ENCODE measurements around the gene THAP7.
"Not testable (repeated sequence)": the region's sequence is repeated elsewhere in the genome, so short reads cannot be mapped to it uniquely, and the experiment has no call there.

Gene THAP7

DNA sequence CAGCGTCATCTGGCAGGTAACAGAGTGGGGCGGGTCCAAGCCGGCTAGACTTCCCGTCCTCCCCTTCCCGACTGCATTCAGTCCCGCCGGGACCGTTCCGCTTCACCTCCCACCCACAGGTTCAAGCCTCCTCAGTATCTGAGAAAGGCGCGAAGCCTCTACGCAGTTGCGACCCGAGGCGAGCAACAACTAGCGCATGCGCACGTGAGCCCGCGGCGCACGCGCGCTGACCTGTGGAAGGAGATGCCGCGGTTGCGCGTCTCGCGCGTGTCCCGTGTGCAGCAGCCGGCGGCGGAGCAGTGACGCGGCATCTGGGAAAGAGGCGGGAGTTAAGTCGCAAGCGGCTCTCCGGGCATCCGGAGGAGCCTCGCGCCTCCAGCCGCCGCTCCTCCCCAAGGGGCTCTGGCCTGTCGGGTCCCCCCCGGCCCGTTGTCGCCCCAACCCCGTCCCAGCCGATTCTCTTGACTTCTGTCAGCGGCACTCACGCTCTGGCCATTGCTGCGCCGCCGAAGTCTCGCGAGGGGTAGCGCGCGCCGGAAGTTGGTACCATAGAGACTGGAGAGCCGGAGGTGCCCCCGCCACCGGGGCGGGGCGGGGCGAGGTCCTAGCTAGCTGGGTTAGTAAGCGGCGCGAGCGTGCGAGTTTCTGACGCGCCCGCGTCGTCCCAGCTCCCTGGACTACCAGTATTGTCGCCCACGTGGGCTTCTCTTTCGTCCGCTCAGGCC, at the start of gene THAP7:
Gene THAP7, minus strand, starts transcription at position 518 of the 725 bp plus-strand sequence. Its CDS starts 207 bp downstream, at position 311.
- peak; percentile 71 for DNase-seq

GRCh38 chr22:21051145-21051830, 49.4 kb upstream of the THAP7 start:
- no peak for DNase-seq

- DNase-seq: not testable (repeated sequence)
These were observed 47.0 kb upstream of the THAP7 start for GRCh38 chr22:21048965-21049364.

- DNase-seq: not testable (repeated sequence)
These were observed 46.5 kb upstream of the THAP7 start for GRCh38 chr22:21048448-21048847.

DNA sequence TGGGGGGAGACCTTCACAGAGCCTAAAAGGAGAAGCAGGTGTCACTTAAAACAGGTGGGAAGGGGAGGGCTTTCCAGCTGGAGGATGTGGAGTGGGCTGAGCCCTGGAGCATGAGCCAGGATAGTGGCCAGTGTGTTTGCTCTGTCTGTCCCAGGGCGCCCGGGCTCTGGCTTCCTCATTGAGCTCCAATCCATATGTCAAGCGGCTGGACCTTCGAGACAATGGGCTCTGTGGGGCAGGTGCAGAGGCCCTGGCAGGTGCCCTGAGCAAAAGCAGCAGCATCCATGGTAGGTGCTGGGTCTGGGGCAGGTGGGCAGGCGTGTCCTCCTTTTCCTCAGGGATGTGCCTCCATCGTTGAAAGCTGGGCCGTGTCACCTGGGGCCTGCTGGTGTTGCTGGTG, 45.8 kb upstream of the THAP7 start:
- DNase-seq: no peak

DNA sequence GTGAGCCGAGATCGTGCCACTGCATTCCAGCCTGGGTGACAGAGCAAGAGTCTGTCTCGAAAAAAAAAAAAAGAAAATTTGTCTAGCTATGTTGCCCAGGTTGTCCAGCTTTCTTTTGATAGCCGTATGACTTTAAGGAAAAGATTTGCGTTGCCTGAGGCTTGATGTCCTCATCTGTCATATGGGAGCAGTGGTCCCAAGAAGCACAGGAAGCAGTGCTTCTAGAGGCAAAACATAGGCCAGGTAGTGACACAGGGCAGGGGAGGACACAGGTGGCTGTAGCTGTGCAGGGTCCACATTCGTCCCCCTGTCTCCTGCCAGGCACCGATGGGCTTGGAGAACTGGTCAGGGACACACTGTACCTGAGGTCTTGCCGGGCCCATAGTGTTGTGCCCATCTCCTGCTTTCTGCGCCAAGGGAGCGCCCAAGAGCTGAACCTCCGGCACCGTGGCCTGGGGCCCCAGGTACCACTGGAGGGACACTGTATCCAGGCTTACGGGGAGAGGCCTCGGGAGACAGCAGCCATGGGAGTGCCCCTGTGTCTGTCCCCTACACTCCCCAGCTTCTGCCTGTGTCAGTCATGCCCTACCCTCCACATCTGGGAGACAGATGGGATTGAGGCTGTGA, 45.2 kb upstream of the THAP7 start:
- DNase-seq: no peak

DNA sequence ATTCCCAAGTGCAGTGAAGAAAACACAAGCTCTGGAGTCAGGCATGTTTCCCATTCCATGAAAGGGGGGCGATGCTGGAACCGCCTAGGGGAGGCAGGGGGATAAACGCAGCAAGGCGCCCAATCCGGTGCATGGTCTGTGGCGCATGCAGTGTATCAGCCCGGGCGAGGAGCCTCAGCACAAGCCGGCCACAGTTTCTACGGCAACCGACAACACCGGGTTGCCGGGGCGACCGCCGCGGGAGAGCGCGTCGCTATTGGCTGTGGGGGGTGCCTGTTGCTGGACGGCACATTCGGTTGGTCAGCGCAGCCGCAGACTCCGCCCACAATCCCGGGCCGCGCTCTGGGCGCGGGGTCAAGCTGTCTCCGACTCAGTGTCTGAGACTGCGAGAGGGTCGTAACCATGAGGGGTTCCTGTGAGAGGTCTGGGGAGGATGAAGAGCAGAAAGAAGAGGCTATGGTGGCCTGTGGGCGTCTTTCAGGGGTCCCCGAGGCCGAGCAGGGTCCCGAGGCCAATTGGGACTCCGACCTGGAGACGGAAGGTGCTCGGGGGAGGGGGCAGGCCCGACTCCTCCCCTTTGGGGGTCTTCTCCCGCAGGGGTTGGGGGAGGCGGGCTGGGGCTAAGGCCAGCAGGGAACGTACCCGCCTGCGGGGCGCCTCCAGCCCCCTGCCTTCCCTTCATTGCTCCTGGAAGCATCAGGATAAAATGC, 43.8 kb upstream of the THAP7 start, which contains the start of gene LRRC74B:
Gene LRRC74B, plus strand, starts transcription at position 362 of the 710 bp plus-strand sequence. Its CDS starts 41 bp downstream, at position 403.
- peak; percentile 80 for DNase-seq

DNA sequence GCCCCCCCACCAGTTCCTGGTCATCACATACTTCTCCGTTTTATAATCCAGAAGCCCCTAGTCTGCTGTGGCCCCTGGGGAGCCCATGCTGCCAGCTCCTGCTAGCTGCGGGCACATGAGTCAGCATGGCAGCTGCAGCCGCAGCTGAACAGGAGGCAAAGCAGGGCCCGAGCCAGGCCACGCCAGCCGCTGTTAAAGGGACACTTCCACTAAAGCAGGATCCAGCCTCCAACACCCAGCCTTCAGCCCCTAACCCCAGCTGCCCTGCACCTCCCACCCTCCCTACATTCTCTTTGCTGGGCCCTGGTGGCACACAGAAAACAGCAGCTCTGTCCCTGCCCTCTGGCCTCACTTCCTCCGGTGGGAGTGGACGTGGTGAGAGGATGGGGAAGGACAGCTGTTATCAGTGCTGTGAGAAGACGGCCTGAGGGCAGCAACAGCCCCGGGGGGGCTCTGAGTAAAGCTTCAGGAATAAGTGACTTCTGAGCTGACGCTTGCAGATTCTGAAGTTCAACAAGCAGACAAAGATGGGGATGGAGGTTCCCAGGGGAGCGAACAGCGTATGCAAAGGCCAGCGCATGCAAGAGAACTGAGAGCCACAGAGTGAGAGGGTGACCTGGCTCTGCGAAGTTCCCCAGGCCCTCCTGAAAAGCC, 43.1 kb upstream of the THAP7 start:
- no peak for DNase-seq

DNA sequence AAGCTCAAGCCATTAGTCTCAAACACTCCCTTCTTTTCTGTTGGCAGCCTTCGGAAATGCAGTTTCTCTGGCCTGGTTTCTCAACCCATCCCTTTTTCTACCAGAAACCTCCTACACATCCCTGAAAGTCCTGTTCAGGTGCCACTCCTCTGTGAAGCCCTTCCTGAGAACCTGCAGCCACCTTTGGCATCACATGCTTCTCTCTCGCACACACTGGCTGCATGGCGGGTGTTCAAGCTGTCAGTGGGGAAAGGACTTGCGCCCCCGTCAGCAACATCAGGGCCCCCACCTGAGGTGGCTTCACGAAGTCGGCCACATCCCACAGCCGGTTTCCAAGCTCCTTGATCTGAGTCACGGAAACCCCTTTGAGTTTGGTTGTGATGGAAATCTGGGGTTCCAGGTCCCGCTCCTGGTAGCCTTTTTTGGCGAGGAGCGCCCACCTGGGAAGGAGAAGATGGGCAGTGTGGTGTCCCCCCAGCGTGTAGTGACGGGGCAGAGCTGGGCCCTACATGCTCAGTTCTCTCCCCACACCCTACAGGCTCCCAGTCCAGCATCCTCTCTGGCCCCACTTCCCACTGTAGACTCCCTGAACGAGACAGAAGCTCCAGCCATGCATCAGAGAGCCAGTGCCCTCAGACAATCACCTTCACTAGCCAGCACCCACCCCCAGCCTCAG, 42.1 kb upstream of the THAP7 start:
- DNase-seq: no peak

GRCh38 chr22:21042978-21043859, 41.3 kb upstream of the THAP7 start:
- no peak for DNase-seq

GRCh38 chr22:21041937-21042336, 40.0 kb upstream of the THAP7 start:
- DNase-seq: no peak

- DNase-seq: not testable (repeated sequence)
These were observed 37.2 kb upstream of the THAP7 start for GRCh38 chr22:21039158-21039557.

DNA sequence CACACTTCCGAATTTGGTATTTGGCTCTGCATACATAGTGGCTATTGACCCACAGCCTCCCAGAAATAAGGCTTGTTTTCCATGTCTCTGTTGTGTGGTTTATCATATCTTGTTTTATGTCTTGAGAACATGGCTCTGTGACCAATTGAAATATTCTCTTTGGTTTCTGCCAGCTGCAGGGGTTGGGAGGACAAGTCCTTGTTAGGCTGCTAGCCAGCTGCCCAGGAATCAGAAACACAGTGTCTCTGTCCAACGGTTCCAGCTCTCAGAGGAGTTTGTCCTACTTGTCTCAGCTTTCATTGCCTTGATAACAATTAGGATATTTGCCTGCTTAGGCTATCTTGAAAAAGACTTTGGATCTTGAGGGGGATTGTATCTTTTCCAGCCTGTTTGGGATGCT, 36.5 kb upstream of the THAP7 start:
- no peak for DNase-seq

GRCh38 chr22:21034989-21035388, 33.1 kb upstream of the THAP7 start:
- no peak for DNase-seq

- DNase-seq: no peak
These were observed 32.0 kb upstream of the THAP7 start for GRCh38 chr22:21033895-21034294.

GRCh38 chr22:21032868-21033688, 31.2 kb upstream of the THAP7 start:
- no peak for DNase-seq

DNA sequence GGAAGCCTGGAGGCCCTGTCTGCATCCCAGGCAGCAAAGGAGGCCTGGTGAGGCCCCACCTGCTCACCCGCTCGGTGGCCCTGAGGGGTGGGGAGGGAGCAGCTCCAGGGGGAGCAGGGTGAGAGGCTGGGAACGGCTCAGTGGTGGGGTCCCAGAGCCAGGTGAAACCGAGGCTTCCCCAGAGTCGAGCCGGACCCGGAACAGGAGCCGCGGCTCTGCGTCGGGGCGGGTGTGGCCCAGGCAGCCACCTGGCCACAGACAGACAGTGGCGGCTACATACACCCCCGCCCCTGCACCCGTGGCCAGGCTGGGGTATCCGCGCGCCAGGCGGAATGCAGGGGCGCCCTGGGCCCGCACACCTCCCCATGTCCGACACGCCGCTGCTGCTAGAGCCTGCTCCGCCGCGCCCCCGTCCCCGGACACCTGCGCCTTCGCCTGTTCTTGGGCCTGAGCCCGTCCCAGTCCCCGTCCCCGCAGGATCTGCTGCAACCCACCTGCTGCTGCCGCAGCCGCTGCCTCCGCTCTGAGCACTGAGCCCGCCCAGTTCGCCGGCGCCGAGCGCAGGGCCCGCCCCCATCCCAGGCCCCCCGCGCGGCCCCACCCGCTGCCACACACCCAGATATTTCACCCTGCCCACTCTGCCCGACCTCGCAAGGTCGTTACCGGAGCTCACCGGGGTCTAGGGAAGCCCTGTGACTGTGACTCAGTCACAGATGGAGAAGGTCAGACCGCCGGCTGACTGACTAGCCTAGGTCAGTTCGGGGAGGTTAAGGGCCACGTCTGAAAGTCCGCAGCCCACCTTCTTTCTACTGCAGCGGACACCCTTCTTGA, 30.3 kb upstream of the THAP7 start, which contains the start of gene SLC7A4:
Gene SLC7A4, minus strand, starts transcription at position 525 of the 831 bp plus-strand sequence. CDS start 749 bp downstream, outside the sequence.
- DNase-seq: no peak

- no peak for DNase-seq
These were observed 29.7 kb upstream of the THAP7 start for GRCh38 chr22:21031545-21032036.

Data from NCI-H2107 (cell line).